ENCODE results near the gene GALC.

DNA sequence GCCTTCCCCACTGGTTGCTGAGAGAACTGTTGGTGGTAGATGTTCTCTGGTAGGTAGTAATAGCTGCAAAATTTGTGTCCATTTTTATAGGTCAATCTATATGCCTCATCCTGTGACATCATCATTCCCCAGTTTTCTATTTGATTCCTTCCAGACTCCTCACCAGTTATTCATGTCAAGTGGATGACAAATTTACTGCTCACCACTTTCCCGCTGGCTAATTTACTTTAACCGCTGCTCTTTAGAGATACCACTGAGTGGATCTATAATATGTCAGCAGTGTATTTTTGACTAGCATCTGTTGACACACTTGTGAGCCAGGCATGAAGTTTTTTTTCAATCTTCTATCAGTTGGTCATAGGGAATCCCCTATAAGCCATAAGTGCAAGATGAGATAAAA lies 36.5 kb upstream of the GALC start:
- TF ChIP-seq, protein P1, sequence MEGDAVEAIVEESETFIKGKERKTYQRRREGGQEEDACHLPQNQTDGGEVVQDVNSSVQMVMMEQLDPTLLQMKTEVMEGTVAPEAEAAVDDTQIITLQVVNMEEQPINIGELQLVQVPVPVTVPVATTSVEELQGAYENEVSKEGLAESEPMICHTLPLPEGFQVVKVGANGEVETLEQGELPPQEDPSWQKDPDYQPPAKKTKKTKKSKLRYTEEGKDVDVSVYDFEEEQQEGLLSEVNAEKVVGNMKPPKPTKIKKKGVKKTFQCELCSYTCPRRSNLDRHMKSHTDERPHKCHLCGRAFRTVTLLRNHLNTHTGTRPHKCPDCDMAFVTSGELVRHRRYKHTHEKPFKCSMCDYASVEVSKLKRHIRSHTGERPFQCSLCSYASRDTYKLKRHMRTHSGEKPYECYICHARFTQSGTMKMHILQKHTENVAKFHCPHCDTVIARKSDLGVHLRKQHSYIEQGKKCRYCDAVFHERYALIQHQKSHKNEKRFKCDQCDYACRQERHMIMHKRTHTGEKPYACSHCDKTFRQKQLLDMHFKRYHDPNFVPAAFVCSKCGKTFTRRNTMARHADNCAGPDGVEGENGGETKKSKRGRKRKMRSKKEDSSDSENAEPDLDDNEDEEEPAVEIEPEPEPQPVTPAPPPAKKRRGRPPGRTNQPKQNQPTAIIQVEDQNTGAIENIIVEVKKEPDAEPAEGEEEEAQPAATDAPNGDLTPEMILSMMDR (IDR thresholded peaks at IDR 0.05; ENCODE audit: low read depth, low read length, poor library complexity, severe bottlenecking), result no peak
- no peak for TF ChIP-seq EZH2phosphoT487 (IDR thresholded peaks at IDR 0.05; ENCODE audit: borderline replicate concordance, low read length)

All from DOHH2 (cell line).